ENCODE data around the gene TACC2. TPM values are rescaled to one million over a fixed set of nuclear protein-coding genes. Genes with fewer than 3 reads are reported as not detected.
"Not testable (repeated sequence)": the region's sequence is repeated elsewhere in the genome, so short reads cannot be mapped to it uniquely, and the experiment has no call there.

Gene TACC2
- total and polyA plus RNA-seq, 2 experiments from 2014 or later: 30.8 to 35.9 TPM

DNA sequence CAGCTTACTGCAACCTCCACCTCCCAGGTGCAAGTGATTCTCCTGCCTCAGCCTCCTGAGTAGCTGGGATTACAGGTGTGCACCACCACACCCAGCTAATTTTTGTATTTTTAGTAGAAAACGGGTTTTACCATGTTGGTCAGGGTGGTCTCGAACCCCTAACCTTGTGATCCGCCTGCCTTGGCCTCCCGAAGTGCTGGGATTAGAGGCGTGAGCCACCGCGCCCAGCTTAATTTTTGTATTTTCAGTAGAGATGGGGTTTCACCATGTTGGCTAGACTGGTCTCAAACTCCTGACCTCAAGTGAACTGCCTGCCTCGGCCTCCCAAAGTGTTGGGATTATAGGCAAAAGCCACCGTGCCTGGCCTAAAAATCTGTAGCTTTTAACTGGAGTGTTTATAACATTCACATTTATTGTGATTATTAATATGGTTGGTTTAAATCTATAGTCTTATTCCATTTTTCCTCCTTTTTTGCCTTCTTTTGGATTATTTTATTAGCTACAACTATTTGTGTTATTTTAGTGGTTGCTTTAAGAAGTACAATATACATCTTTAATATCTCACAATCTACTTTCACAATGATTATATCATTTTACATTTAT lies 77.5 kb downstream of the TACC2 start:
- H3K4me1 ChIP-seq (ENCODE audit: insufficient read depth); H3K27ac ChIP-seq (ENCODE audit: low read depth); H3K4me2 ChIP-seq; H3K4me3 ChIP-seq; H3K4me3 Mint-ChIP-seq; H3K27ac Mint-ChIP-seq; H3K4me1 Mint-ChIP-seq; H3K27me3 ChIP-seq (ENCODE audit: insufficient read depth); H3K36me3 ChIP-seq (ENCODE audit: insufficient read depth); H3K27me3 Mint-ChIP-seq (ENCODE audit: insufficient read depth, low read depth, poor library complexity); H3K79me2 ChIP-seq (replicated peaks; ENCODE audit: insufficient read depth); H3K36me3 Mint-ChIP-seq (ENCODE audit: low read depth); H4K20me1 ChIP-seq (replicated peaks; ENCODE audit: insufficient read depth); H3F3A ChIP-seq (replicated peaks; ENCODE audit: low read depth); H3K9me3 Mint-ChIP-seq; H2AFZ ChIP-seq; ATAC-seq; H3K9me2 ChIP-seq (ENCODE audit: insufficient read depth); DNase-seq (ENCODE audit: low spot score): not testable (repeated sequence)

DNA sequence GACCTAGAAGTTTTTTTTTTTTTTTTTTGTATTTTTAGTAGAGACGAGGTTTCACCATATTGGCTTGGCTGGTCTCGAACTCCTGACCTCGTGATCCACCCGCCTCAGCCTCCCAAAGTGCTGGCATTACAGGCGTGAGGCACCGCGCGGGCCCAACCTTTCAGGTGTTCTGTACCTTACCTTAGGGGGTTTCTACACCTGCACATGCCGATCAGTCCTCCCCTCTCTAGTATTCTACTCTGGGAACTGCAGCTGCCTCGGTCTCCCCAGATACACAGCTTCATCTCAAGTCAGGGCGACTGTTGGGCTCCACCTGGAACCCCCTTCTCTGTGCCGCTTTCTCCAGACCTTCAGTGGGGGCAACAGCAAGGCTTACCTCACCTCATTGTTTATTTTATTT lies 79.9 kb downstream of the TACC2 start:
- no peak overlapping the region for H3K4me2 ChIP-seq
- no peak for DNase-seq (ENCODE audit: low spot score)
- H3K4me3 Mint-ChIP-seq: no peak overlapping the region
- H3K27me3 ChIP-seq (ENCODE audit: insufficient read depth): no peaks in the 10 kb centered on the region
- no peak for ATAC-seq
- no peaks in the 10 kb centered on the region for H3K4me1 Mint-ChIP-seq
- H3K27ac ChIP-seq (ENCODE audit: low read depth): no peak overlapping the region
- H3F3A ChIP-seq (replicated peaks; ENCODE audit: low read depth): no peaks in the 10 kb centered on the region
- no peak overlapping the region for H3K4me3 ChIP-seq
- no peaks in the 10 kb centered on the region for H3K79me2 ChIP-seq (replicated peaks; ENCODE audit: insufficient read depth)
- no peak overlapping the region for H3K27ac Mint-ChIP-seq
- H2AFZ ChIP-seq: no peak overlapping the region
- H3K9me3 Mint-ChIP-seq: no peaks in the 10 kb centered on the region
- no peaks in the 10 kb centered on the region for H4K20me1 ChIP-seq (replicated peaks; ENCODE audit: insufficient read depth)
- no peaks in the 10 kb centered on the region for H3K27me3 Mint-ChIP-seq (ENCODE audit: insufficient read depth, low read depth, poor library complexity)
- H3K36me3 ChIP-seq (ENCODE audit: insufficient read depth): no peaks in the 10 kb centered on the region
- H3K9me2 ChIP-seq (ENCODE audit: insufficient read depth): no peaks in the 10 kb centered on the region
- H3K4me1 ChIP-seq (ENCODE audit: insufficient read depth): no peaks in the 10 kb centered on the region
- H3K36me3 Mint-ChIP-seq (ENCODE audit: low read depth): no peaks in the 10 kb centered on the region
- TF ChIP-seq, protein P1, sequence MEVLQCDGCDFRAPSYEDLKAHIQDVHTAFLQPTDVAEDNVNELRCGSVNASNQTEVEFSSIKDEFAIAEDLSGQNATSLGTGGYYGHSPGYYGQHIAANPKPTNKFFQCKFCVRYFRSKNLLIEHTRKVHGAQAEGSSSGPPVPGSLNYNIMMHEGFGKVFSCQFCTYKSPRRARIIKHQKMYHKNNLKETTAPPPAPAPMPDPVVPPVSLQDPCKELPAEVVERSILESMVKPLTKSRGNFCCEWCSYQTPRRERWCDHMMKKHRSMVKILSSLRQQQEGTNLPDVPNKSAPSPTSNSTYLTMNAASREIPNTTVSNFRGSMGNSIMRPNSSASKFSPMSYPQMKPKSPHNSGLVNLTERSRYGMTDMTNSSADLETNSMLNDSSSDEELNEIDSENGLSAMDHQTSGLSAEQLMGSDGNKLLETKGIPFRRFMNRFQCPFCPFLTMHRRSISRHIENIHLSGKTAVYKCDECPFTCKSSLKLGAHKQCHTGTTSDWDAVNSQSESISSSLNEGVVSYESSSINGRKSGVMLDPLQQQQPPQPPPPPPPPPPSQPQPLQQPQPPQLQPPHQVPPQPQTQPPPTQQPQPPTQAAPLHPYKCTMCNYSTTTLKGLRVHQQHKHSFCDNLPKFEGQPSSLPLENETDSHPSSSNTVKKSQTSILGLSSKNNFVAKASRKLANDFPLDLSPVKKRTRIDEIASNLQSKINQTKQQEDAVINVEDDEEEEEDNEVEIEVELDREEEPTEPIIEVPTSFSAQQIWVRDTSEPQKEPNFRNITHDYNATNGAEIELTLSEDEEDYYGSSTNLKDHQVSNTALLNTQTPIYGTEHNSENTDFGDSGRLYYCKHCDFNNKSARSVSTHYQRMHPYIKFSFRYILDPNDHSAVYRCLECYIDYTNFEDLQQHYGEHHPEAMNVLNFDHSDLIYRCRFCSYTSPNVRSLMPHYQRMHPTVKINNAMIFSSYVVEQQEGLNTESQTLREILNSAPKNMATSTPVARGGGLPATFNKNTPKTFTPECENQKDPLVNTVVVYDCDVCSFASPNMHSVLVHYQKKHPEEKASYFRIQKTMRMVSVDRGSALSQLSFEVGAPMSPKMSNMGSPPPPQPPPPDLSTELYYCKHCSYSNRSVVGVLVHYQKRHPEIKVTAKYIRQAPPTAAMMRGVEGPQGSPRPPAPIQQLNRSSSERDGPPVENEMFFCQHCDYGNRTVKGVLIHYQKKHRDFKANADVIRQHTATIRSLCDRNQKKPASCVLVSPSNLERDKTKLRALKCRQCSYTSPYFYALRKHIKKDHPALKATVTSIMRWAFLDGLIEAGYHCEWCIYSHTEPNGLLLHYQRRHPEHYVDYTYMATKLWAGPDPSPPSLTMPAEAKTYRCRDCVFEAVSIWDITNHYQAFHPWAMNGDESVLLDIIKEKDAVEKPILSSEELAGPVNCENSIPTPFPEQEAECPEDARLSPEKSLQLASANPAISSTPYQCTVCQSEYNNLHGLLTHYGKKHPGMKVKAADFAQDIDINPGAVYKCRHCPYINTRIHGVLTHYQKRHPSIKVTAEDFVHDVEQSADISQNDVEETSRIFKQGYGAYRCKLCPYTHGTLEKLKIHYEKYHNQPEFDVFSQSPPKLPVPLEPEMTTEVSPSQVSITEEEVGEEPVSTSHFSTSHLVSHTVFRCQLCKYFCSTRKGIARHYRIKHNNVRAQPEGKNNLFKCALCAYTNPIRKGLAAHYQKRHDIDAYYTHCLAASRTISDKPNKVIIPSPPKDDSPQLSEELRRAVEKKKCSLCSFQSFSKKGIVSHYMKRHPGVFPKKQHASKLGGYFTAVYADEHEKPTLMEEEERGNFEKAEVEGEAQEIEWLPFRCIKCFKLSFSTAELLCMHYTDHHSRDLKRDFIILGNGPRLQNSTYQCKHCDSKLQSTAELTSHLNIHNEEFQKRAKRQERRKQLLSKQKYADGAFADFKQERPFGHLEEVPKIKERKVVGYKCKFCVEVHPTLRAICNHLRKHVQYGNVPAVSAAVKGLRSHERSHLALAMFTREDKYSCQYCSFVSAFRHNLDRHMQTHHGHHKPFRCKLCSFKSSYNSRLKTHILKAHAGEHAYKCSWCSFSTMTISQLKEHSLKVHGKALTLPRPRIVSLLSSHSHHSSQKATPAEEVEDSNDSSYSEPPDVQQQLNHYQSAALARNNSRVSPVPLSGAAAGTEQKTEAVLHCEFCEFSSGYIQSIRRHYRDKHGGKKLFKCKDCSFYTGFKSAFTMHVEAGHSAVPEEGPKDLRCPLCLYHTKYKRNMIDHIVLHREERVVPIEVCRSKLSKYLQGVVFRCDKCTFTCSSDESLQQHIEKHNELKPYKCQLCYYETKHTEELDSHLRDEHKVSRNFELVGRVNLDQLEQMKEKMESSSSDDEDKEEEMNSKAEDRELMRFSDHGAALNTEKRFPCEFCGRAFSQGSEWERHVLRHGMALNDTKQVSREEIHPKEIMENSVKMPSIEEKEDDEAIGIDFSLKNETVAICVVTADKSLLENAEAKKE (CRISPR knock-in tag; IDR thresholded peaks at IDR 0.05): no peak
- no peak for TF ChIP-seq STAT1 (IDR thresholded peaks at IDR 0.05; ENCODE audit: unreplicated experiment)
- no peak for TF ChIP-seq NANOG (IDR thresholded peaks at IDR 0.05; ENCODE audit: borderline replicate concordance)
- no peak for TF ChIP-seq ZNF114 (CRISPR knock-in tag; IDR thresholded peaks at IDR 0.05)
- TF ChIP-seq, protein P2, sequence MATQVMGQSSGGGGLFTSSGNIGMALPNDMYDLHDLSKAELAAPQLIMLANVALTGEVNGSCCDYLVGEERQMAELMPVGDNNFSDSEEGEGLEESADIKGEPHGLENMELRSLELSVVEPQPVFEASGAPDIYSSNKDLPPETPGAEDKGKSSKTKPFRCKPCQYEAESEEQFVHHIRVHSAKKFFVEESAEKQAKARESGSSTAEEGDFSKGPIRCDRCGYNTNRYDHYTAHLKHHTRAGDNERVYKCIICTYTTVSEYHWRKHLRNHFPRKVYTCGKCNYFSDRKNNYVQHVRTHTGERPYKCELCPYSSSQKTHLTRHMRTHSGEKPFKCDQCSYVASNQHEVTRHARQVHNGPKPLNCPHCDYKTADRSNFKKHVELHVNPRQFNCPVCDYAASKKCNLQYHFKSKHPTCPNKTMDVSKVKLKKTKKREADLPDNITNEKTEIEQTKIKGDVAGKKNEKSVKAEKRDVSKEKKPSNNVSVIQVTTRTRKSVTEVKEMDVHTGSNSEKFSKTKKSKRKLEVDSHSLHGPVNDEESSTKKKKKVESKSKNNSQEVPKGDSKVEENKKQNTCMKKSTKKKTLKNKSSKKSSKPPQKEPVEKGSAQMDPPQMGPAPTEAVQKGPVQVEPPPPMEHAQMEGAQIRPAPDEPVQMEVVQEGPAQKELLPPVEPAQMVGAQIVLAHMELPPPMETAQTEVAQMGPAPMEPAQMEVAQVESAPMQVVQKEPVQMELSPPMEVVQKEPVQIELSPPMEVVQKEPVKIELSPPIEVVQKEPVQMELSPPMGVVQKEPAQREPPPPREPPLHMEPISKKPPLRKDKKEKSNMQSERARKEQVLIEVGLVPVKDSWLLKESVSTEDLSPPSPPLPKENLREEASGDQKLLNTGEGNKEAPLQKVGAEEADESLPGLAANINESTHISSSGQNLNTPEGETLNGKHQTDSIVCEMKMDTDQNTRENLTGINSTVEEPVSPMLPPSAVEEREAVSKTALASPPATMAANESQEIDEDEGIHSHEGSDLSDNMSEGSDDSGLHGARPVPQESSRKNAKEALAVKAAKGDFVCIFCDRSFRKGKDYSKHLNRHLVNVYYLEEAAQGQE (IDR thresholded peaks at IDR 0.05; ENCODE audit: unreplicated experiment): no peak
- TF ChIP-seq, protein P3, sequence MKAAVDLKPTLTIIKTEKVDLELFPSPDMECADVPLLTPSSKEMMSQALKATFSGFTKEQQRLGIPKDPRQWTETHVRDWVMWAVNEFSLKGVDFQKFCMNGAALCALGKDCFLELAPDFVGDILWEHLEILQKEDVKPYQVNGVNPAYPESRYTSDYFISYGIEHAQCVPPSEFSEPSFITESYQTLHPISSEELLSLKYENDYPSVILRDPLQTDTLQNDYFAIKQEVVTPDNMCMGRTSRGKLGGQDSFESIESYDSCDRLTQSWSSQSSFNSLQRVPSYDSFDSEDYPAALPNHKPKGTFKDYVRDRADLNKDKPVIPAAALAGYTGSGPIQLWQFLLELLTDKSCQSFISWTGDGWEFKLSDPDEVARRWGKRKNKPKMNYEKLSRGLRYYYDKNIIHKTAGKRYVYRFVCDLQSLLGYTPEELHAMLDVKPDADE (IDR thresholded peaks at IDR 0.05): no peak
- TF ChIP-seq, protein P4, sequence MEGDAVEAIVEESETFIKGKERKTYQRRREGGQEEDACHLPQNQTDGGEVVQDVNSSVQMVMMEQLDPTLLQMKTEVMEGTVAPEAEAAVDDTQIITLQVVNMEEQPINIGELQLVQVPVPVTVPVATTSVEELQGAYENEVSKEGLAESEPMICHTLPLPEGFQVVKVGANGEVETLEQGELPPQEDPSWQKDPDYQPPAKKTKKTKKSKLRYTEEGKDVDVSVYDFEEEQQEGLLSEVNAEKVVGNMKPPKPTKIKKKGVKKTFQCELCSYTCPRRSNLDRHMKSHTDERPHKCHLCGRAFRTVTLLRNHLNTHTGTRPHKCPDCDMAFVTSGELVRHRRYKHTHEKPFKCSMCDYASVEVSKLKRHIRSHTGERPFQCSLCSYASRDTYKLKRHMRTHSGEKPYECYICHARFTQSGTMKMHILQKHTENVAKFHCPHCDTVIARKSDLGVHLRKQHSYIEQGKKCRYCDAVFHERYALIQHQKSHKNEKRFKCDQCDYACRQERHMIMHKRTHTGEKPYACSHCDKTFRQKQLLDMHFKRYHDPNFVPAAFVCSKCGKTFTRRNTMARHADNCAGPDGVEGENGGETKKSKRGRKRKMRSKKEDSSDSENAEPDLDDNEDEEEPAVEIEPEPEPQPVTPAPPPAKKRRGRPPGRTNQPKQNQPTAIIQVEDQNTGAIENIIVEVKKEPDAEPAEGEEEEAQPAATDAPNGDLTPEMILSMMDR (conservative IDR thresholded peaks at IDR 0.05; ENCODE audit: low read depth in 2 of 2): no peak
- TF ChIP-seq JUNB (IDR thresholded peaks at IDR 0.05; ENCODE audit: unreplicated experiment): no peak
- TF ChIP-seq EZH2 (IDR thresholded peaks at IDR 0.05; ENCODE audit: low read depth, unreplicated experiment): no peak
